GM21423 (cell line): Measurements from ENCODE around the gene NEDD4L.
"Not testable (repeated sequence)": the region's sequence is repeated elsewhere in the genome, so short reads cannot be mapped to it uniquely, and the experiment has no call there.

ENCODE experiments used
- ATAC-seq: cut with Tn5 transposase; IDR thresholded peaks from one replicate; pipeline ENCODE4 v1.9.1; 2021; ENCODE audit warnings: mild to moderate bottlenecking, moderate library complexity; ENCODE audit not compliant: unreplicated experiment

NEDD4L gene

DNA sequence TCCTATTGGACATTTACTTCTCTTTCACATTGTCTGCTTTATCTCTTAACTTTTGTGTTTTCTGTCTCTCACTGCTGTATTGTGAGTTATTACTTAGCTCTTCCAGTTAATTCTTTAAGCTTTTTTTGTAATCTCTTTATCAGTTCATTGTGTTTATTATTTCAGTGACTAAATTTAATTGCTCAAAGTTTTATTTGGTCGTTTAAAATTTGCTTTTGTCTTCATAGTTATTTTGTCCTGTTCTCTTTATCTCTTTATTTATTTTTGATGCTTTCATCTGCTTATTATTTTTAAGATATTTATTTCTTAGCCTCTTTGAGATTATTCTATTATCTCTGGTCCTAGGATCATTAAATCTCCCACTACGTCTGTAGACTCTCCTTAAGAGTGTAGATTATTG is 316.3 kb downstream of the NEDD4L start:
- ATAC-seq: no peak

DNA sequence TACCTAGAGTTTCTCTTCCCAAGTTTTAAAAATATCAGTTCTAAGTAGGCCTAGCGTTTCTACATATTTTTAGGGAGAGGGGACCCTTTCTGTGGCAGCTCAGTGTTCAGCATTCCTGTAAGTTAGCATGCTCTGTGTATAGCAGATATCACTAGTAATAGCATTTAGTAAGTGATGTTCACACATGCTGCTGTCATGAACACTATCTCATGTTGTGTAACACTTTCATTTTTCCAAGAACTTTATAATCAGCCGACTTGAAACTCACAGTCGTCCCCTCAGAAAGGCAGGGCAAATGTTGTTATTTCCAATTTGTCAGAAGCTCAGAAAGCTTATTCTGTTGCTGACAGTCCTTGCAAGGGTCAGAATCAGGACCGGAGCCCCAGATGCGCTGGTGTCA is 317.2 kb downstream of the NEDD4L start:
- ATAC-seq: no peak

DNA sequence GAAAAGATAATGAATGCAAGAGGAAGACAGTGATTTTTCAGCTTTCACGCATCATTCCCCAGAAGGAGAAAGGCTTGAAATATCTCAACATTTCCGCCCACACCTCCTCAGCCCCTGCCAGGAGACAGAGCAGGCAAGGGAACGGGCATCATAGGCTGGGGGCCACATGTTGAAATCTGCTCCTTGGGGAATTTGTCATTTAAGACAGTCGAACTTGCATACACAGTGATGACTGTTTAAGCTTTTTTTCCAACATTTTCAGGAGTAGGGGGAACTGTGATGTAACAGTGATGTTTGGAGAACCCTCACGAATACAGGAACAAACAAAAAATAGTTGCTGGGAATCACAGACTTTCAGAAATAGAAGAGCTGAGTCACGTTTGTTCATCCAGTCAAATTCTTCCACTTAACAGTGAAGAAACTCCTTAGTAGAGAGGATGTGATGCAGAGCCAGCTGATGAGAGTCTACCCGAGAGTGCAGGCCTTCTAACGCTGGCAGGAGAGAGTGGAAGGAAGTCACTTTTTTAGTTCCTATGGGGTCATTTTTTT is 318.1 kb downstream of the NEDD4L start:
- ATAC-seq: no peak

DNA sequence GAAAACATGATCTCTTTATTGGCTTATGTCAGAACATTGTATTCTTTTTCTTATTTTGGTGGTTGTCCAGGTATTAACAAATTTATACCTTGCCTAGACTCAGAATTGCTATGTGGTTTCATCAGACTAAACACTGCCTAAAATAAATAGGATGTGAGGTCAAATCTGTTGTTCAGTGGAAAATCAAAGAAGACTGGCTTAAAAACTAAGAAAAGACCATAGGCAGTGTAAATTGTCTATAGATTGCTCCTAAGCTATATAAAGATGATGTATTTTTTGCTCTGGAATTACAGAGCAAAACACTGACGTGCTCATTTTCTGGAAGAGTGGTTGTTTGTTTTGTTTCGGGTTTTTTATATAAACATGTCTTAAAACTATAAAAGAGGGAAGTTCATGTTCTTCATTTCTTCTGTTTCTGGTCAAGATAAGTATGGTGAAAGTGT is 318.8 kb downstream of the NEDD4L start:
- no peak for ATAC-seq

DNA sequence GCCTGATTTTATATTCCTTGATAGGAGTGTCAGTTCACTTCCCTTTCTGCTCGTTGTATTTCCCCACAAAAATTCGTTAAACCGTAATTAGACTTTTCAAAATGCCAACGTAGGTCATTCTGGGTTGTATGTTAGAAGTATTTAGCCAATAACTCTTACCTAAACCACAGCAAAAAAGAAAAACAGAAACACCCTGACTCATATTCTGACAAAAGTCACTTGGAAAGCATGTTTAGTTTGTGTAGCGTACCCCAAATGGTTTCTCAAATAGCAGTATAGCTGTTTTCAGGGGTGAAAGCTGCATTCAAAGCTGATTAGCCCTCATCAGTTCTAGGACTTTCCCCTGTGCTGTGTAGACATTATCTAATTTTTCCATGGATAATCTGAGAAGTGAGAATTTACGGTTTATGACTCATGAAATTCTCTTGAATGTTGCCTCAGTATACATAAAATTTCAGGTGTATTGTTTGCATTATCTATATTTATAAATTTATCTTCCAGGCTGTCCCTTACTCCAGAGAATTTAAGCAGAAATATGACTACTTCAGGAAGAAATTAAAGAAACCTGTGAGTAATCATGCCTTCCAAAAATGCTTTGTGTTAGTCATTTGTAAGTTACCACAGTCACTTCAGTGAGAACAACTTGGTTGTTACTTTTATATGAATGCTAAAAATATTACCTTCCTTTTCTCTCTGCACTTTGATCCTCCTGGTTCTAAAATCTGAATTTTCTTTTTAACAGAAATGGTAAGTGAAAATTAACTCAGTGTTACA is 319.9 kb downstream of the NEDD4L start:
- ATAC-seq: no peak

DNA sequence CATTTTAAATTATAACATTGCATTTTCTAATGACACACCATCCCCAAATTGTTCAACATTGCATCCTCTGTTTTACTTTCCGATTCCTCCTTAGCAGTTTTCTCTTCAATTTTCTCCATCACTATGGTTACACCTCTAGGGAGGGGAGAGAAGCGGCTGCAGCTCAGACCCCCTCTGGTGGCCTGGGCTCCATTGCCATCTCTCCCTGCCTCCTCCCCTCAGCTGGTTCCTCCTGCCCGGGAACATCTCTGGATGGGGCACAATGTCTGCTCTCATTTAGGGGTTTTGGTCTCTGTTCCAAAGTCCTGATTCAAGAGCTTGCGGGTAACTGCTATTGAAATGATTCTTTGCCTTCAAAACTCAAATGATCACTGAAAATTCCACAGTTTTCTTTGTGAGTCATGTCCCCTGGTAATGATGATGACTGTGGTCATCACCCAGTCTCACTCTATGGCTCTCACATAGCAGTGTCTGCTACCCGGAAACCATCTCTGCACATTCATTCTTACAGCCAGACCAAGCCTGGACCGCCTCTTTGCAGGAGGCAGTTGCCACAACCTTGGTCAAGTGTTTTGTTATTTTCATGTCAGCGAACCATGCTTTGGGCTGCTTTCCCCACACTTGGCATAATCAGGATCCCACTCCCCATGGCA is 321.0 kb downstream of the NEDD4L start:
- no peak for ATAC-seq

DNA sequence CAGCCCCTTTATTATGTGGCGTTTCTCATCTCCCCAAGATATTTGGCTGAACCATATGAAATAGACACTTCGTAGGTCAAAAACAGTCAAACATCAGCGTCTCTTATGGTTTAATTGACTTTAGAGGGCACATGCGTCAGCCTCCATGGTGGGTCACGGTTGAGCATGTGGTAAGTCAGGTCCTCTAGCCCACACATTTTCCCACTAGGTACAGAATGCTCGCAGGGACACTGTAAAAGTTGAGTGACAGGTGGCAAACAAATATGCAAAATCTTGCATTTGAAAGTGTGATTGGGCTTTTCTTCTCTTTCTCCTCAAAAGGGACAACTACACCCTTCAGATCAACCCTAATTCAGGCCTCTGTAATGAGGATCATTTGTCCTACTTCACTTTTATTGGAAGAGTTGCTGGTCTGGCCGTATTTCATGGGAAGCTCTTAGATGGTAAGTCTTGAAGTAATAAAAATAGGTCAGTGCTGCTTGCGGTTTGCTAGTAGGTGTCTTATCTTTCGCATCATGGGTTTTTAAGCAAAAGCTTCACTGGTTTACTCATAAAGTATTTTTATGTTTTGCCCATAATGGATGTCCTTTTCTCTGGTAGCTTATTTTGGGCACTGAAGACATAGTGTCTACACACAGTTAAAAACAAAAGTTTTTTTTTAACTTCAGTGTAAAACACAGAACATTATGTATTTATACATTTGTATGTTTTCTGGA is 323.6 kb downstream of the NEDD4L start:
- ATAC-seq: no peak

DNA sequence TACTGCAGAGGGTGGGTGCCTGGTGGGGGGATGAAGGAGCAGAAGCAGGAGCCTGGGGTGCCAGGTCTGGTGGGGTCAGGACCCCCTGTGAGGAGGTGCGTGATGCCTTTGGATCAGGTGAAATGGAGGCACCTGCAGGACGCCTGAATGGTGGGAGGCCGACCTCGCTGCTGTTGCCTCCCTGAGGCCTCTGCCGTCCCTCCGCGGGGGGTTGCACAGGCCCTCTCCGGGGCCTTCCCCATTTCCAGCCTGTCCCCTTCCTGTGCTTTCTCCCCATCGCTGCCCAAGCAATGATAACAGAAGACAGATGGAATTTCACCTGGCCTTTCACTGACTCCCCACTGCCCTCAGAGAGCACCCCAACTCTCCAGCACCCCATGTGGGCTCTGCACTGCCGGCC is 325.6 kb downstream of the NEDD4L start:
- ATAC-seq: no peak

DNA sequence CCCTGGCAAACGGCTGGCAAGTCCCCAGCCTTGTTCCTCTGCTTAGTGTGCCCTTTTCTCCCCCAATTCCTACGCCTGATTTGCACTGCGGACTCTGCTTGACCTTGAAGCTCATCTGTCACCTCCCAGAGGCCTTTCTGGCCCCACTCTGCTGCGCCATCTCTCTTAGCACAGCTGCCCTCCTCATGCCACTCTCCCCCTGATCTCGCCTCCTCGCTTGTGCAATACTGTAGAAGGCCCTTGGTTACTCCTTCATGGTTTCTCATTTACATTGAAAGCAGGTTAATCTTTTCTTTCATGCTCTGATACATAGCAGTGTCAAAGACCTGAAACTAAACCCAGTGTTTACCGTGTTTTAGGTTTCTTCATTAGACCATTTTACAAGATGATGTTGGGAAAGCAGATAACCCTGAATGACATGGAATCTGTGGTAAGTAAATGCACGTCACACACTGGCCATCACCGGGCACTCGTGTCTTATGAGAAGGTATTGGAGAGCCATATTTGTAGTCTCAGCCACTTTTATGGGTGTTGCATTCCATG is 326.1 kb downstream of the NEDD4L start:
- ATAC-seq: no peak

DNA sequence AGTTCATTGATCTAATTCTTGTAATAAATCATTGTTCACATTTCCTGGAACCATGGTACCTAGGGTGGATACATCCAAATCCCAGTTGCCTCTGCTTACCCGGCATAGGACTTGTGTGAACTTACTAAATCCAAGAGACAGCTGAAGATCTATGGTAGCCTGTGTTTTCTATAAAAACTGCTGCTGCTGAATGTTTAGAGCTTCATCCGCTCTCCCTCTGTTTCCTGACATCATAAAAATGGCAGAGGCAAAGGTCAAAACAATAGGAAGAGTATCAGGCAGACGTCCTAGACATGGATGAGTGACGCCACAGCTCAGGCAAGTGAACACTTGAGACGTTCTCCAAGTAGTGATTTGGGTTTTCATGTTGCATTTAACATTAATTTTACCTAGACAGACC is 326.6 kb downstream of the NEDD4L start:
- no peak for ATAC-seq

DNA sequence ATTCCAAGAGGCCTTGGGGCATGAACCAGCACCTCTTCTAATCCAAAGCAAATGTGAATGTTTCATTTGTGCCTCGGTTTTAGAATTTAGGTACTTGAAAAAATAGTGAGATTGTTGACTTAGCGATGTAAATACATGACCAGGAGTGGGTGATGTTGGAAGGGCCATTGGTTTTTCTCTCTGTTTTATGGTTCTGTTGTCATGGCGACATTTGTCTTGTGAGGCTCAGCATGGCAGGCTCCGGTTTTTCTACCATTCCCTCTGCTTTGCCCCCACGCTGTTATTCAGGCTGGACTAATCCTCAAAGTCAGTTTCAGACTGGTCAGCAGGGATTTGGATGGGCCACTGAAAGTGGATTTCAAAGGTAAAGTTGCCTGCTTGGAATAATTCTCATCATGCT is 329.5 kb downstream of the NEDD4L start:
- no peak for ATAC-seq

DNA sequence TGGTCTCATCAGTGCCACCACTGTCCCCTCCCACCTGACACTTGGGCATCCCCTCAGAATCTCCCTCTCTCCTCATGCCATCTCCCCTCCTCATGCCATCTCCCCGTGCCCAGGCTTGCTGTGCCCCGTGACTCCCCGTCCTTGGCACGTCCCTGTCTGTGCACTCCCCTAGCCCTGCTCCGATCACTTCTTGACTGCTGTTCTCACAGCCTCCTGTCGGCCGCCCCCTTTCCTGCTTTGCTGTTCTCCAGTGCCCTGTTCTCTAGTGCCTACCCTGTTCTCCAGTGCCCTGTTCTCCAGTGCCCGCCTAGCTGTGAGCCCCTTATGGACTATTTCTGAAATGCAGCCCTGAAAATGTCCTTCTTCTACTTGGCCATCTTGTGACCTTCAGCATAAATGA is 331.0 kb downstream of the NEDD4L start:
- no peak for ATAC-seq

DNA sequence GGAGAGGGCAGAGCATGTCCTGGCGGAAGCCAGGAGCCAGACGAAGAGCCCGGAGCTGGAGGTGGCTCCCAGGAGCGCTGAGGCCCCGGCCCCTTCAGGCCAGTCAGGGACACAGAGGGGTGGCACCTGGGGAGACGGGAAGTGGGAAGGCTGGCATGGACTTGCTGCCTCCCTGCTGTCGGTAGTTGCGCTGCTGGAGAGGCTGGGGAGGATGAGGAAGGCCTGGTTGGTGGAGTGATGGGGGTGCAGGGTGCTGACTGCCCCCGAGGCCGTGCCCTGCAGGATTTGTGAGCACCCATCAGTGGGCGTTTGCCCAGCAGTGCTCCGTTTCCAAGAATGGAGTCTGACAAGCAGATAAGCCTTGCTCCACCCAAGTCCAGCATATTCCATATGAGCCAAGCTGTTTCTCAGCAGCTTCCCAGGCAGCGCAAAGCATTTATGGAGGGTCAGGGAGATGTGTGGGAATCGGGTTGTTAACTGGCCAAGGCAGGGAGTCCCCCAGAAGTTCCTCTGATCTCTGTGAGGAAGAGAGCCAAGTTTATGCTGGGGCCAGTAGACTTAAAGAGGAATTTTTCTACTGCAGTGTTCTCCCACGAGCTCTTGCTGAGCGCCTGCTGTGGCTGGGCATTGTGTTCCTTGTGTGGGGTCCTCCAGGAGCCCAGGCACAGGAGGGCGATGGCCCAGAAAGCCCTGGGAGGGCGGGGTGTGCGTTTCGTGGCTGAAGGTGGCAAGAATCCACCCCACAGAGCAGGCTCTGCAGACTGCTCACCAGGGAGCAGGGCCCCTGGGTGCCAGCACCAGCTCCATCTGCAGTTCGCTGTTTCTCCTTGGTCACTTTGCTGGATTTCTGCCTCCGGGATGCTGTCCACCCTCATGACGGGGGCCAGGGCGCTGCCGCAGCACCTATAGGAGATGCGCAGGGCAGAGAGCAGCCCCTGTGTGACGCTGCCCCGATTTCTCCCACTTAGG is 334.7 kb downstream of the NEDD4L start:
- ATAC-seq: no peak

DNA sequence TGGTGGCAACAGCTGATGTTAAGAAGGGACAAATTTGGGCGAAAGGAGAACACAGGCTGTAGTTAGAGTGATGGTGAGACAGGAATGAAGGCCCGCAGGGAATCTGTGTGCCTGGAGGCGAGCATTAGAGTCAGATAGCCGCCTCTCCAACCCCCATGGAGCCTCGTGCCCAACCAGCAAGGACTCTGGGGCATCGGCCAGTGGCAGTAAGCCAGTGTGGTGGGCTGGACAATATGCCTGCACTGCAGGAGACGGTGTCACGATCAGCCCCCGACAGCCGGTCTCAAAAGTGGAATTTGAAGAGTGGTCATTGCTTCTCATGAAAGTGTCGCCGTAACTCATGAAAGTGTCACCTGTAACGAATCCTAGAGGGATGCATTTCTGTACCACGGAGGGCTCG is 335.4 kb downstream of the NEDD4L start:
- no peak for ATAC-seq

DNA sequence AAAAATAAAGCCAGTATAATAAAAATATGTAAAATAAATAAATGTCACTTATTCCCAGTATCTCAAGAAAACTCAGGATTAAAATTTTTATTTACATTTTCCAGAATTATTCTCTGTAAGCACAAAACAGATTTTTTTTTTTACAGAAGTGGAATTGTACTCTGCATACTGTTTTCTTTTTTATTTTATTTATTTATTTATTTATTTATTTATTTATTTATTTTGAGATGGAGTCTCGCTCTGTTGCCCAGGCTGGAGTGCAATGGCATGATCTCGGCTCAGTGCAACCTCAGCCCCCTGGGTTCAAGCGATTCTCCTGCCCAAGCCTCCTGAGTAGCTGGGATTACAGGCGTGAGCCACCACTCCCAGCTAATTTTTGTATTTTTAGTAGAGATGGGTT is 336.1 kb downstream of the NEDD4L start:
- ATAC-seq: not testable (repeated sequence)

DNA sequence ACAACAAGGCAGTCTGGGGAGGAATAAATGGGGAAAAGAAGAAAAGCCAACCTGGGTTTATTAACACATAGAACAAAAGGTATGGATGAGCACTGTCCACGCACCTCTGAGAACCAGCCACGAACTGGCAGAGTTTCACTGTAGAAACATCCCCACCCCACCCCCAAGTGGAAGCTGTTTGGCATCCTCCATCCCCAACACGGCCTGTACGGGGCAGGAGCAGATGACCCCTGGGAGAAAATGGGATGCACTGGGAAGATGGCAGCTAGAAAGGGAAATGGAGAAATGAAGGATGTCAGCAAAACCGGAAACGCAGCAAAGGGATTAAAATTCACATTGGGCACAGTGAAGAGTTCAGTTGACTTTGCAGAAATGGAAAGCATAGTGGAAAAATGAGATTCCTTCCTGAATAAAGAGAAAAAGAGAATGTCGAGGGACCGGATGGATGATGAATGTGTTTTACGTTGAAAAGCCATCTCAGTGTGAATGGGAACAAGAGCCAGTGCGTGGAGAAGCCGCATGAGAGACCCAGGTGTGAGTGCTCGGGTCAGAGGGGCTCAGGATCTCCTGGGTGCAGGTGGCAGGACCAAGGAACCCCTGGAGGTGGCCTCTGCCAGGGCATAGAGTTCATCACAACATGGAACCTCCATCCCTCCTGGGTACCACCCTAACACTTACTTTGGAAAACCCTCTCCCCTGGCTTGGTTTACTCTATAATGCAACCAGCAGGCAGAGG is 337.8 kb downstream of the NEDD4L start:
- ATAC-seq: no peak

DNA sequence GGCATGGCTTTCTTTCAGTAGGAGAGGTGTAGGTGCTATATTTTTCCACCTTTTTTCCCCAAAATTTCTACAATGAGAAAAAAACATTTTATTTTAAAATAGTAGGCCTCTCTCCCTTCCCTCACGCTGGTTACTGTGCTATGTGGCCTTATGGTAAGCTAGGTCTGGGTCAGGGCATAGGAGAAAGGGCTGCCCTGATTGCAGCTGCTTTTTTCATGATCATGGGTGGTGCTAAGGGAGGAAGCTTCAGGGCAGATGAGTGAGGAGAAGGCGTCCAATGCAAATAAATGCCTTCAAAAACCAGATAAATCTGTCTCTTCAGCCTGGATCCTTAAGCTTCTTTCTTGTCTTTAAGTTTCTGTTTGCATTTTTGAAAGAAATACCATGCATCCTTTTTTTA is 338.4 kb downstream of the NEDD4L start:
- ATAC-seq: no peak

DNA sequence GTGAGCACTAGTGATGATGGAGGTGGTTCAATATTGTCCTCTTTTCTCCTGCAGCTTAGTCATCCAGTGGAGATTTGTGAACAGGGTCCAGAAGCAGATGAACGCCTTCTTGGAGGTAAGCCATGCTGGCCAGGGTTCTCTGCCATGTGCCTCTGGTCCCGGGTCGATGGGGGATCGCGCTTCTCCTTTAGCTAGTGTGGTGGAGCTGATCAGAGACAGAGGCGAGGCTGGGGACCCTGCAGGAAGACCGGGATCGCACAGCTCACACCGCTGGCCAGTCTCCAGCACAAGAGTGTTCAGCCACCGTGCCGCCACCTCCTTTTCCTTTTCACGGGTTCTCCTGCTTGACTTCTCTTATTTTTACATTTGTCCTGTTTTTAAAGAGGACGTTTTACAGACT is 341.4 kb downstream of the NEDD4L start:
- no peak for ATAC-seq

DNA sequence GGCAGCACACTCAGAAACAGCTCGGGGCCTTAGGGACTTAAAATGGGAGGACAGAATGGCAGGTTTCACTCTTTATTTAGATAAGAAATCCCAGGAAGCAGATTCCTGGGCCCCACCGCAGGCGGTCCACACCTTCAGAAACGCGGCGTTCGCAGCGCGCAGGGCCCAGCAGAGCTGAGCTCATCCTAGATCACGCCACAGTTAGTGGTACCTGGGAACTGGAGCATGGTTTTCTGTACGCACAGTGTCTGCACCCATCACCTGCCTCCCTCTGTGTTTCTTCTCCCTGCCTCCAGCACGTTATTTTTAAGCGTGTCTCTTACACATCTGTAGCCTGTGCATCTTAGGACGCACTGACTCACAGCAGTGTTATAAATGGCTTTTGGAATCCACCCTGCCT is 342.8 kb downstream of the NEDD4L start:
- no peak for ATAC-seq

DNA sequence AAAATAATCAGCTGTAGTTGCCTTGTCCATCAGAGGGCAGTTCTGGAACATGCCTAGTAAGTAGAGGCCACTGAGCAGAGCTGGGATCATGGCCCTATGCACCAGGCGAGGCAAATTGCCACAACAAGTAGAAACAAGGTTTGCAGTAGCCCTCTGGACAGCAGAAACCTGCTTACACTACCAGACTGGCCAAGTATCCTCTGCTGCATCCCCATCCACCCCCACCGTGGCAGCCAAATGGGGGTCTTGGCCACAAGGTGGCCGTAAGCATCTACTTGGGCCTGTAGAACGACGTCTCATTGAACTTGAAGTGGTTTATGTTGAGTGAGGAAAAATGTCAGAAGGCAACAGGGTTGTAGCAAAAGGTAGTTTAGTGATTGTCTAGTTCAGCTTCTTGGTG is 343.7 kb downstream of the NEDD4L start:
- ATAC-seq: no peak
